Naive B cell (primary cell): ENCODE data around the gene FANCC. TPM values are rescaled to one million over a fixed set of nuclear protein-coding genes. Genes with fewer than 3 reads are reported as not detected.
A peak's percentile ranks its signal among the peaks of the same experiment; 100 is the strongest.

Source experiments
- ATAC-seq, 2 donors: fragments of 150-1000 bp; cut with Tn5 transposase; 2 replicates each; pipeline ENCODE4 v1.10.0; 2021; ENCODE audit warnings: low read depth in 2 of 2, mild to moderate bottlenecking in 2 of 2, moderate library complexity in 2 of 2
- DNase-seq: peaks from one replicate; pipeline ENCODE4 v3.0.0; 2022
- H3K27ac Mint-ChIP-seq, 6 donors: one replicate each; pipeline ENCODE4 v1.8.0; 2020 to 2022; ENCODE audit warnings: mild to moderate bottlenecking in 6 of 6, mixed read lengths in 6 of 6, moderate library complexity in 5 of 6, inconsistent platforms in 2 of 6
- H3K27me3 Mint-ChIP-seq, 3 donors: one replicate each; pipeline ENCODE4 v1.8.0; 2021 to 2022; ENCODE audit warnings: mixed read lengths in 3 of 3, mild to moderate bottlenecking in 1 of 3
- H3K36me3 Mint-ChIP-seq, 2 donors: one replicate each; pipeline ENCODE4 v1.8.0; 2020 to 2022; ENCODE audit warnings: mixed read lengths in 2 of 2, inconsistent platforms in 1 of 2, mild to moderate bottlenecking in 1 of 2
- H3K4me1 Mint-ChIP-seq, 3 donors: one replicate each; pipeline ENCODE4 v1.8.0; 2020 to 2022; ENCODE audit warnings: mixed read lengths in 3 of 3, inconsistent platforms in 1 of 3, mild to moderate bottlenecking in 1 of 3, moderate library complexity in 1 of 3
- H3K4me3 Mint-ChIP-seq, 8 donors: one replicate each; pipeline ENCODE4 v1.8.0; 2020 to 2022; ENCODE audit warnings: mild to moderate bottlenecking in 8 of 8, mixed read lengths in 8 of 8, moderate library complexity in 8 of 8, inconsistent platforms in 2 of 8
- H3K9me3 Mint-ChIP-seq, 7 donors: one replicate each; pipeline ENCODE4 v1.8.0; 2020 to 2022; ENCODE audit warnings: mixed read lengths in 7 of 7, mild to moderate bottlenecking in 5 of 7, inconsistent platforms in 2 of 7, moderate library complexity in 1 of 7
- polyA plus RNA-seq, 6 donors: library from polyadenylated mRNA; unstranded; fragments of 300-500 nt; fragmentation: Illumina TruSeq; gene quantifications; one replicate each; pipeline ENCODE4 v1.2.3, GENCODE V29; 2021; ENCODE audit warnings: low read depth in 6 of 6

FANCC gene
- polyA plus RNA-seq, 6 donors from 2014 or later: 1.3 to 11.8 (median 3.4) TPM

DNA sequence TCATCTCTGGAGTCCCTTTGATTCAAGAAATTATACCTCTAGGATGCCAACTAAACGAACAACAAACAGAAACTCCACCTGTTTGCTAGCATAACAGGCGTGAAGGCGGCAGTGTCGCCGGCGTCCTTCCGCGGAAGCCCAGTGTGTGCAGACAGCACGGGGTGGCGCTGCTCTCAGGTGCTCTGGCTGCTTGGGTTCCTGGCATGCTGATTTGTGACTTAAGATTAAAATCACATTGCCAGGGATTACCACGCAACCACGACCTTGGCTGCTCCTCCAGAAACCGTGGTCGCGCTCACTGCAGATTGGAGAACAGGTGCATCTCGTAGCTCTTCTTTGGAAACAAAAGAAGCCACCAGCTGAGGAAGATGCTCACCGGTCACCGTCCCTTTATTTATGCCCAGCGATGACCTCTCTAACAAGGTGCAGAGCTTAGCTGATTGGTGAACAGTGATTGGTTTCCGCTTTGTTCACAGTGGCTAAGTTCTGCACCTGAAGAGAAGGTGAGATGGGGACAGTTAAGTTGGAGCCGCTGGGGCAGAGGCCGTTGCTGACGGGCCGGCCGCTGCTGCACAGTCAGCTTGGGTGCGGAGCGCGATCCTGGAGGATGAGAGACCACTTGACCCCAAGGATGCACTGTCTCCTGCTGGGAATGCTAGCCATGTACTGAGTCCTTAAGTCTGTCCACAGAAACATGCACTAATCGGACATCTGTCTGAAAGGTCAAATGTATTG is 232.3 kb downstream of the FANCC start:
- H3K4me1 Mint-ChIP-seq: peaks cover 0 to 4% (median 0%) of the 10 kb centered on the region in 3 donors
- no peak for ATAC-seq
- H3K9me3 Mint-ChIP-seq: peaks cover 0 to 2% (median 0%) of the 10 kb centered on the region in 7 donors
- no peak overlapping the region for H3K4me3 Mint-ChIP-seq
- H3K27me3 Mint-ChIP-seq: no peaks in the 10 kb centered on the region
- no peak overlapping the region for H3K27ac Mint-ChIP-seq
- DNase-seq: no peak
- H3K36me3 Mint-ChIP-seq: peaks cover 20 to 31% of the 10 kb centered on the region in 2 donors

DNA sequence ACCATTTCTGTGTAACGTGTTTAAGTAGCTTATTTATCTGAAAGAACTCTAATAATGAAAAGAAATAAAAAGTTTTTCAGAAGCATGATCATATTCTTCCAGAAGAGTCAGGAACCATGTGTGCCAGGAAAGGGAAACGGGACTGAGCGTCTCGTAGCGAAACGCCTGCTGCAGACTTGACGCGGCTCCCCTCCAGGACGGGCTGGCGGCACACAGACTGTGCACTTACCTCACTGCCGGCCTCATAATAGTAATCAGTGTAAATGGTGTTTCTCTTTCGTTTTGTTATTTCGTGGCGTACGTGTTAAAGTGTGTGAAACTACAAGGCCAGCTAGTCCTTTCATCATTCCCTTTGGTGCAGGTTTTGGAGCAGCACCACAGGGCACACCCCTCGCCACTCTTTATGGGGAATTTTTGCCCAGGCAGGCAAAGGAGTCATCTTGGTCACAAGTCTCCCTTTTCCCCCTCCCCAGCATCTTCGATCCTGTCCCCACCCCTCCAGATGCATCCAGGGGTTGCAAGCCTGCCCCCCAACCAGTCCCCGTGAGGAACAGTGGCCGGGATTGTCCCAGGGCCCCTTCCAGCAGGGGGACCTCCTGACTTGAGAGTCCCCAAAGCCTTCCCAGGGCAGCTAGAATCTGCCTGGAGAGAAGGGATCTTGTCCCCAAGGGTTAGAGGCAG is 233.1 kb downstream of the FANCC start:
- DNase-seq (no peak), ATAC-seq (no peak)
- Mint-ChIP-seq H3K4me3 (no peak overlapping the region), H3K27me3 (no peaks in the 10 kb centered on the region), H3K27ac (no peak overlapping the region), H3K9me3 (peaks cover 0 to 2% (median 0%) of the 10 kb centered on the region in 7 donors), H3K4me1 (peaks cover 0 to 4% (median 0%) of the 10 kb centered on the region in 3 donors), H3K36me3 (peaks cover 20 to 31% of the 10 kb centered on the region in 2 donors)

- Mint-ChIP-seq H3K27me3 (no peaks in the 10 kb centered on the region), H3K4me3 (no peak overlapping the region), H3K9me3 (no peaks in the 10 kb centered on the region), H3K27ac (no peak overlapping the region), H3K36me3 (peaks cover 20 to 26% of the 10 kb centered on the region in 2 donors), H3K4me1 (peaks cover 0 to 4% (median 0%) of the 10 kb centered on the region in 3 donors)
- no peak for ATAC-seq
- no peak for DNase-seq
These were observed 234.3 kb downstream of the FANCC start for GRCh38 chr9:95083086-95083768.

DNA sequence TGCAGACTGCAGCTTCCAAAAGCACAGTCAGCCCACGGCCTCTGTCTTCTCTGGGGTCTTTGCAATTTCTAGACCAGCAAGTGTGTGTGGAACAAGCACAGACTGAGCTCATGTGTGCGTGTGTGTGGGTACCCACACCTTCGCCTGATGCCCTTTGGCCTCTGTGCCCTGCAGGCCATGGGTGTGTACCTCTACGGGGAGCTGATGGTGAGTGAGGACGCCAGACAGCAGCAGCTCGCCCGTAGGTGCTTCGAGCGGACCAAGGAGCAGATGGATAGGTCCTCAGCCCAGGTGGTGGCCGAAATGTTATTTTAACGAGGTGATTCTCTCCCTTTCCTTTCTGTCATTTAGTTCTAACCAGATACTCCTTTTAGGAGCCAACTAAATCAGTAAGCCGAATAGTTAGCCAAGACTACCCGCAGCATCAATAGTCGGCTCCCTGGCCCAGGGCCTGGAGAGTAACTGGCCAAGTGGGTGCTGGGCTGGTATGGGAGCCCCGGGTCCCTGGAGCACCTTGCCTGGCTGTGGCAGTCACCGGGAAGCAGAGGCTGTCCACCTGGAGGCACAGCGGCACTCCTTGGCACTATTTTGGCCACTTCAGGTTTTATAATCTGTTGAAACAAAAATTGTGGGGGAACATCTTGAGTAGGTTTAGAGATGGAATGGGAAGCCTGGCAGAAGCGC is 235.0 kb downstream of the FANCC start:
- no peaks in the 10 kb centered on the region for H3K9me3 Mint-ChIP-seq
- ATAC-seq (no peak), DNase-seq (no peak)
- no peak overlapping the region for H3K27ac Mint-ChIP-seq
- peaks cover 16 to 20% of the 10 kb centered on the region in 2 donors for H3K36me3 Mint-ChIP-seq
- H3K4me1 Mint-ChIP-seq: peaks cover 0 to 4% (median 0%) of the 10 kb centered on the region in 3 donors
- no peaks in the 10 kb centered on the region for H3K27me3 Mint-ChIP-seq
- no peak overlapping the region for H3K4me3 Mint-ChIP-seq

GRCh38 chr9:95081998-95082397 is 235.5 kb downstream of the FANCC start:
- DNase-seq (no peak), ATAC-seq (no peak)
- Mint-ChIP-seq H3K4me1 (peaks cover 0 to 4% (median 0%) of the 10 kb centered on the region in 3 donors), H3K36me3 (peaks cover 16 to 20% of the 10 kb centered on the region in 2 donors), H3K27ac (no peak overlapping the region), H3K9me3 (no peaks in the 10 kb centered on the region), H3K27me3 (no peaks in the 10 kb centered on the region), H3K4me3 (no peak overlapping the region)

- H3K4me3 Mint-ChIP-seq: no peak overlapping the region
- H3K9me3 Mint-ChIP-seq: no peaks in the 10 kb centered on the region
- ATAC-seq: no peak
- no peak for DNase-seq
- H3K27me3 Mint-ChIP-seq: no peaks in the 10 kb centered on the region
- peaks cover 0 to 4% (median 0%) of the 10 kb centered on the region in 3 donors for H3K4me1 Mint-ChIP-seq
- H3K36me3 Mint-ChIP-seq: peaks cover 12 to 20% of the 10 kb centered on the region in 2 donors
- peak overlapping the region in 1 of 6 donors; percentile 72 for H3K27ac Mint-ChIP-seq
These were observed 236.4 kb downstream of the FANCC start for GRCh38 chr9:95080961-95081647.

DNA sequence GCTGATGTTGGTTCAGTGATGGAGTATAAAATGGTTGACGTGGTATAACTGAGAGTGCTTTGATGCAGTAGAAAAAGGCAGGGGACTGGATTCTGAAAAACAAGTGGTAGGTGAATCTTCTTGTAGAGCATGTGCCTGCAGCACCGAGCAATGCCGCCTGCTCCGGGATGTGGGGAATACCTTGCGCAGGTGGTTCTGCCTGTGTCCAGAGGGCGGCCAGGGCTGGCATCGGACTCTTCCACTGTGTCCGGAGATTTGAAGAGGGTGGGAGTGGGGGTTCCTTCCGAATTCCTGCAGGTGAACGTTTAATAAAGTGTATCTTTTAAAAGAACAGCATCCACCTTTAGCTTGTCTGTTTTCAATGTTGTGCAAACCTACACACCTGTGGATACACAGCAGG is 238.0 kb downstream of the FANCC start:
- H3K4me1 Mint-ChIP-seq: peaks cover 0 to 8% (median 0%) of the 10 kb centered on the region in 3 donors
- ATAC-seq (no peak), DNase-seq (no peak)
- no peaks in the 10 kb centered on the region for H3K27me3 Mint-ChIP-seq
- H3K36me3 Mint-ChIP-seq: peaks cover 12 to 20% of the 10 kb centered on the region in 2 donors
- H3K27ac Mint-ChIP-seq: no peak overlapping the region
- no peaks in the 10 kb centered on the region for H3K9me3 Mint-ChIP-seq
- H3K4me3 Mint-ChIP-seq: no peak overlapping the region

DNA sequence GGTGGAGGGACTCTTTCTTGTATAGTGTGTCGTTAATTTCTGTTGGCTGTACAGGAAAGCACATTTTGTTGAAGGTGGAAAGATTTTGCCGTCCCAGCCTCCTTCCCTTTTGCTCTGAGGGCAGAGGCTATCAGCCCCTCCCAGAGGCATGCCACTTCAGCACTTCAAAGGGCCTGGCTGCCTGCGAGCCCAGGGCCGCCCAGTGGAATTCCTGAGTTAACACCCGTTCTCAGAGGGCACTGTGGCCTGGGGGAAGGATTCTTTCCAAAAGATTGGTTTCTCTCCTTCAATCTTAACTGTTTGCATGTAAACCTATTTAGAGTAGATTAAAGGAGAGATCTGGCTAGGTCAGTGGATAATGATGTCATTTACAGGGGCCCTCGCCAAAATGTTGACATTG is 238.6 kb downstream of the FANCC start:
- no peak overlapping the region for H3K4me3 Mint-ChIP-seq
- ATAC-seq (no peak), DNase-seq (no peak)
- H3K9me3 Mint-ChIP-seq: no peaks in the 10 kb centered on the region
- no peaks in the 10 kb centered on the region for H3K27me3 Mint-ChIP-seq
- H3K27ac Mint-ChIP-seq: no peak overlapping the region
- H3K36me3 Mint-ChIP-seq: peaks cover 12 to 20% of the 10 kb centered on the region in 2 donors
- peaks cover 0 to 8% (median 0%) of the 10 kb centered on the region in 3 donors for H3K4me1 Mint-ChIP-seq

- H3K27ac Mint-ChIP-seq: peak overlapping the region in 1 of 6 donors; percentile 33
- no peak overlapping the region for H3K4me3 Mint-ChIP-seq
- DNase-seq (no peak), ATAC-seq (no peak)
- no peaks in the 10 kb centered on the region for H3K27me3 Mint-ChIP-seq
- H3K4me1 Mint-ChIP-seq: peaks cover 0 to 8% (median 0%) of the 10 kb centered on the region in 3 donors
- peaks cover 12 to 20% of the 10 kb centered on the region in 2 donors for H3K36me3 Mint-ChIP-seq
- H3K9me3 Mint-ChIP-seq: no peaks in the 10 kb centered on the region
These were observed 239.0 kb downstream of the FANCC start for GRCh38 chr9:95078511-95078910.

DNA sequence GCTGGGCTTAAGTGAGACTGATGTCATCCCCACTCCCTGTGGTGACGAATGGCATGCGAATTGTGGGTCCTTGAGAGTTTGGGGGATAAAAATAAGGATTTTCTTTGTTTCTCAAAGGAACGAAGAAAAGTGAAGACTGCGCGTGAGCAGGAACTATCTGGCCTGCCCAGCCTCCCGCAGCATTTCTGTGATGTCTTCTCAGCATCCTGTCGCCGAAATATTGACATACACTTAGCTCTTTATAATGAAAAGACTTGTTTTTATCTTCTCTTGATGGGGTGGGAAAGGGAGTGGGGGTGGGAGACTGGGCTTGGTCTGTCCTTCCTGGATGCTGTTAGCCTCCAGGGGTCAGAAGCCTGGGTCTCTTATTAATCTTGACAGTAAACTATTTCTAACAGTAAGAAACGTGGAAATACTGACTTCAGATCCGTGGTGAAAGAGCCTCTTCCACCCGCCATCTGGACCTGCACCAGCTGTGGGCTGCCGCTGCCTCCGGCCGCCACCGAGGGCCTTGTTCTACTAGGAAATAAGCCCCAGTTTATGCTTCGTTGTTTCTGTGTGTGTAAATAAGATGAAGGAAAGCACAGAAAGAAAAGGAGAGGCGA is 239.6 kb downstream of the FANCC start:
- Mint-ChIP-seq H3K4me1 (peaks cover 0 to 4% (median 0%) of the 10 kb centered on the region in 3 donors), H3K27me3 (no peaks in the 10 kb centered on the region), H3K4me3 (no peak overlapping the region), H3K36me3 (peaks cover 14 to 15% of the 10 kb centered on the region in 2 donors), H3K27ac (no peak overlapping the region), H3K9me3 (no peaks in the 10 kb centered on the region)
- DNase-seq (no peak), ATAC-seq (no peak)

- Mint-ChIP-seq H3K9me3 (no peaks in the 10 kb centered on the region), H3K4me3 (no peak overlapping the region), H3K27ac (no peak overlapping the region), H3K4me1 (peaks cover 0 to 4% (median 0%) of the 10 kb centered on the region in 3 donors), H3K27me3 (no peaks in the 10 kb centered on the region), H3K36me3 (peaks cover 8 to 9% of the 10 kb centered on the region in 2 donors)
- ATAC-seq (no peak), DNase-seq (no peak)
These were observed 240.3 kb downstream of the FANCC start for GRCh38 chr9:95077053-95077765.

DNA sequence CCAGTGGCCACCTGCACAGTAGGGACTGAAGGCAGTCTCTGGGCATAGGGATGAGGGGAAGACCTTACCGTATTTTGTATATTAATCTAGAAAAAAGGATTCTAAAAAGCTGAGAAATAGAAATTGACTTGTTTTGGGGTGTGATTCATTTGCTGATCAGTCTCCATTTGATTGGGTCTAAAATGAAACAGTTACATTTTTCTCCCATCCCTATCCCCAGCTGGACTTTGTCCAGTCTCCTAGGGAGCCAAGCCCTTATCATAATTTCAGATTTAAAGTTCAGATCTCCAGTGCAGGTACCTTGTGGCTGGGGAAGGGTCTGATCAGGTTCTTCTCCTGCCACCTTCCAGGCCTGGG is 240.8 kb downstream of the FANCC start:
- no peak for DNase-seq

More for the DNA sequence above, 240.8 kb downstream of the FANCC start:
- peaks cover 0 to 4% (median 0%) of the 10 kb centered on the region in 3 donors for H3K4me1 Mint-ChIP-seq
- ATAC-seq: no peak
- H3K4me3 Mint-ChIP-seq: no peak overlapping the region
- H3K9me3 Mint-ChIP-seq: no peaks in the 10 kb centered on the region
- peaks cover 6 to 8% of the 10 kb centered on the region in 2 donors for H3K36me3 Mint-ChIP-seq
- no peaks in the 10 kb centered on the region for H3K27me3 Mint-ChIP-seq
- H3K27ac Mint-ChIP-seq: no peak overlapping the region
